GM19328 (cell line): ENCODE results near the gene USP16.
"Not testable (repeated sequence)": the region's sequence is repeated elsewhere in the genome, so short reads cannot be mapped to it uniquely, and the experiment has no call there.

Source experiments
- ATAC-seq: cut with Tn5 transposase; IDR thresholded peaks from one replicate; pipeline ENCODE4 v1.9.1; 2021; ENCODE audit warnings: mild to moderate bottlenecking, moderate library complexity; ENCODE audit not compliant: unreplicated experiment

Gene USP16

DNA sequence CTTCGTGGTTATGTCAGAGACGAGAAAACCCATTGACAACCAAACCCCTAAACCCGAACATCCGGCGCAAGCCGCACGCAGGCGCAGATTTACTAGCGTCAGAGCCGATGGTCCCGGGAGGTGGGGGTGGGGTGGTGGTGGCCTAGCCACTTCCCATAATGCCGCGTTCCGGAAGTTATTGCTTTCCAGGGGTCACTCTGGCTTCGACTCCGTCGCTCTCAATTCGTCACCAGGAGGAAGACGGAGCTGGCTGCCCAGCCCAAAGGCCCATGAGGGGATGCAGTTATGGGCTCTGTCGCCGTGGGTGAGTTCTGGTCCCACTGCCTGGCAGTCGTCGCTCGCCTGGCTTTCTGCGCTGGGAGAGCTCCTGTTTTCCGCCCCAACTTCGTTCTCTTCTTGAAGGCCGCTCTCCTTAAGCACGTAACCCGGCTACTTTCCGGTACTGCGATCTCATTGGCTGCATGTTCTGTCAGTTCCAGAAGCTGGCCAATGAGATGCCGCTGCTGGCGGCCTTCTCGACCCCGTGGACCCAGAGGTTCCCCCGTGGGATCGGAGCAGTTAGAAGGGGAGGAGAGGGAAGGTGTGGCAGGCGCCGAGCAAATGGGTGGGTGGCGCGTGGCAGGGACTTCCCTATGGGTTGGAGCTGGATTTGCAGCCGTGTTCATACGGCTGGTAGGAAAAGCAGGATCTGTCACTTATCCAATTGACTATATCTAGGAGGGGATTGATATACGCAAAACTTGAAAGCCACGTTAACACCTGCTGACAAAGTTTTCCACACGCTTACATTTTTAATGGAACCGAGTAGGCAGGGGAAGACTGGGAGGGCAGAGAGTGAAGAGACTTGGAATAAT, at the start of gene USP16:
USP16 (plus strand) TSS at position 195 of the 854 bp plus-strand sequence. CDS start 3,246 bp downstream, outside the sequence.
- ATAC-seq = peak; percentile 99

DNA sequence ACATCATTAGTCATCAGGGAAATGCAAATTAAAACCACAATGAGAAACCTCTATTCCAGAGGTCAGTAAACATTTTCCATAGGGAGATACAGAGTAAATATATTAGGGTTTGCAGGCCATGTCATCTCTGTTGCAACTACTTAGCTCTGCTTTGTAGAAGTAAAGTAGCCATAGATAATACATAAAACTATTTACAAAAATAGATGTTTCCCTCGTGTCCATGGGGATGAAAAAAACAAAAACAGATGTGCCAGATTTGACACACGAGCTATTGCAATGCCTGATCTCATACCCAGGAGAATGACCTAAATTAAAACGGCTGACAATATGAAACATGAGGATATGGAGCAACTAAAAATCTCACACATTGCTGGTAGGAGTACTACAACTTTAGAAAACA, 49.1 kb upstream of the USP16 start:
- ATAC-seq = no peak

DNA sequence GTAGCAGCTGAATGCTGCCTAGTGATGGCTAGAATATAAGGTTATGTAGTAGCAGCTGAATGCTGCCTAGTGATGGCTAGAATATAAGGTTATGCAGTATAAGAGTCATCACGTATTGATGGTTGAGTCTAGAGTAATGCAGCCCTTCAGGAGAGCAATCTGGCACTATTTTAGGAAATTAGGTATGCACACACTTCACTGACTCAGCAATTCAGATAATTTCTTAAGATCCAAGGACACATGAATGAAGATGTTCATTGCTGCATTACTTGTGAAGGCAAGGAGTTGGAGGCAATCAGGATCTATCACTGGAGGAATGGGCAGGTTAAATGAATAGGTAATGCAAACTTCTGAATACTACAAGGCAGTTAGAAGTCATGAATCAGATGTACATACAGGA, 45.4 kb upstream of the USP16 start:
- ATAC-seq = no peak

DNA sequence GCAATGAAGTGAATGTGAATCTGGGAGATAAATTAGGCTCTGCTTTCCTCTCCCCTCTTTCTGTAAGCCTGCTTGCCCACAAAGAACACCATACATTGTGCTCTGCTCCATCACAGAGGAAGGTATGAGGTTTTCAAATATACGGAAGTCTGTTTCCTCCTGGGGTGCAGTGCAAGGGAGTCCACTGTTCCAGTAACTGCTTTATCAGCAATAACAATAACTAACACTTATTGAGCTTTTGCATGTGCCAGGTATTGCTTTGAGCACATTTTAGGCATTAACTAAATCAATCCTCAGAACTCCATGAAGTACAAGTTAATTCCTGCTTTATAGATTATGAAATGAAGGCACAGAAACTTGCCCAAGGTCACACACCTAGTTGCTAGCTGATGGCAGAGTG, 41.8 kb upstream of the USP16 start:
- no peak for ATAC-seq

DNA sequence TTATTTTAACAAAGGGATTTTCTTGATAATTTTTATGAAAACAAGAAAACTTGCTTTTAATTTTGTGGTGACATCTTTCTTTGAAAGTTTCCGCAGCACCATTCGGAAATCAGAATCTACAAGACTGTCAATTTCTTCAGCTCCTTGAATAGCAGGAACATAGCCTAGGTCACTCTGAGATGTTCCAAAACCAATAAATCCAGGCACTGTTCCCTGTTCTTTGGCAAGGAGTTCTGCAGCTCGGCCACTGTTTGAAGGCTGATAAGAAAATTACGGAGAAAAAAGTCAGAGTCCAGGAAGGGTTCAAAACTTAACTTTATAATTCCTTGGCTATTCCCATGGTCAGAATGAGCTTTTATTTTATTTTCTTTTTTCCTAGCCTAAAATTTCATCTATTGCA, 37.8 kb upstream of the USP16 start:
- no peak for ATAC-seq

DNA sequence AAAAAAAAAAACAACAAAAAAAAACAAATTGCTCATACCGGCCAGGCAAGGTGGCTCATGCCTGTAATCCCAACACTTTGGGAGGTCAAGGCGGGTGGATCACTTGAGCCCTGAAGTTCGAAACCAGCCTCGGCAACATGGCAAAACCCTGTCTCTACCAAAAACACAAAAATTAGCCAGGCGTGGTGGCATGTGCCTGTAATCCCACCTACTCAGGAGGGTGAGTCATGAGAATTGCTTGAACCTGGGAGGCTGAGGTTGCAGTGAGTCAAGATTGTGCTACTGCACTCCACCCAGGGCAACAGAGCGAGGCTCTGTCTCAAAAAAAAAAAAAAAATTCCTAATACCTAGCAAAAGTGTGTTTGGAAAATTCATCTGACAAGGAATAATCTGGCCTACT, 36.3 kb upstream of the USP16 start:
- not testable (repeated sequence) for ATAC-seq

DNA sequence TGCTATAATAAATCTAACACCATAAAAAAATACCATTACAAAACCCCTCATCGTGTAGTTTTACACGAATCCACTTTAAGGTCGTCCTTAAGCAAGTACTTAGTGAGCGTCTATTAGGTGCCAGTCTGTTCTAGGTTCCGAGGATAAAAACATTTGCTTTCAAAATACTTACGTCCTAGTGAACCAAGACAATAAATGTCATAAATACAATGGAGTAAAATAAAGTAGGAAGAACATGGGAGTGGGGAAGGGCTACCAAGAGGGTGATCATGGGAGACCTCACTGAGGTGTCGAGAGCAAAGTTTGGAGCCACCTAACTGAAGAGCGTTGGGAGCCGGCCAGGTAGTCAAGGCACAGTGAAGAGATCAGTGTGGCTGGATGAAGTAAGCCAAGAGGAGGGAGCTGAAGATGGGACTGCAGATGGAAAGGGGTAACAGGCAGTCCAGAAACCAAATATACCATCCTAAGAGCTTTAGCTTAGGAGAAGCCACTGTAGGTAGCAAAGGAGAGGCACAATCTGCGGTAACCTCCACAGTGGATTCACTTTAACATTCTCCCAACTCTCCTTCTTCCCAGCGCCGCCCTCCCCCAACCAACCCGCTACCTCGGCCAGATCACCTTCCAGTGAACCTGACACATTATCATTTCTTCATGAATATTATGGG, 32.5 kb upstream of the USP16 start:
- no peak for ATAC-seq

DNA sequence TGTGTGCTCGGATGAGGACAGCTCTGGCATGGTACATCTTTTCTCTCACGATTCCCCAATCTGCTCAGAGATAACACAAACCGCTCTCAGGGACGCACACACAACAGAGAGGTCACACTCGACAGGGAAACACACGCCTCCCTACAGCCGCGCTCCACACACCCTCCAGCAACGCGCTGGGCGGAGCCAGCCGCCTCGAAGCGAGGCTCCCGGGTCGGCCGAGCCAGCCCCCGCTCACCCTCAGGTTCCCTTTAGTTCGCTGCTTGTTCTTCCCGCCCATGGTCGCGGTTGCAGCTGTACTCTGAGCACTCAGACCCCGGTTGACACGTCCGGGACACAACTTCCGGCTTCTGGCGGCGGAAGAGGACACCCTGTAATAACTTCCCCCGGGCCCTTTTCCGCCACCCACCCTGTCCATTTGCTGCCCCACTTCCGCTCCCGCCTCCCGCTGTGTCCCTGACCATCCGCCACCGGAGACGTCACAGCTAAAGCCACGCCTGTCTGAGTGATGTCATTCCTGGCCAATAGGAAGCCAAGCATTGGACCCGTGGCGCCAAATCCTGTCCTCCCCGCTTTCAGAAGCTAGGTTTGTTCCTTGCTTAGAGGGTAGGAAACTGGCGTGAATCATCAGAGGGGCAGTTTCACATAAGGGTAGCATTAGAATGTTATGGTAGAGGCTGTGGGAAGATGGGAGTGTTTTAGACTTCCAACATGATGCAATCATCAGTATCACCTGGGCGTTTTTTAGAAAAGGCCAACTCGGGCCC, 31.8 kb upstream of the USP16 start, which contains the start of gene LTN1:
LTN1 (minus strand) TSS at position 352 of the 767 bp plus-strand sequence; CDS start at position 280, 72 bp downstream.
- ATAC-seq = peak; percentile 89

DNA sequence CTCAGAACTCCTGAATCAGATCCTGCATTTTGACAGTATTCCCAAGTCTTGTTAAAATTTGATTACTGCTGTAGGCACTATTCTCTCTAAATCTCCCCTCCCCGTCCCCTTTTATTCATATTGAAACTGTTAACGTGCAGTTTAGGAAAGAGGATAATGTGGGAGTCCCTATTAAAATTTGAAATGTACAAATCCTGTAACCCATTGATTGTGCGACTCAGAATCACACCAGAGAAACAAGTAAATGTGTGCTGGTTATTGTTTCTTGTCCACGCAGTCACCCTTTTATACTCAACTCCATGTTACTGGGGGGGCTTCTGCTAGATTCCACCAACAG, 31.2 kb upstream of the USP16 start:
- ATAC-seq = no peak

DNA sequence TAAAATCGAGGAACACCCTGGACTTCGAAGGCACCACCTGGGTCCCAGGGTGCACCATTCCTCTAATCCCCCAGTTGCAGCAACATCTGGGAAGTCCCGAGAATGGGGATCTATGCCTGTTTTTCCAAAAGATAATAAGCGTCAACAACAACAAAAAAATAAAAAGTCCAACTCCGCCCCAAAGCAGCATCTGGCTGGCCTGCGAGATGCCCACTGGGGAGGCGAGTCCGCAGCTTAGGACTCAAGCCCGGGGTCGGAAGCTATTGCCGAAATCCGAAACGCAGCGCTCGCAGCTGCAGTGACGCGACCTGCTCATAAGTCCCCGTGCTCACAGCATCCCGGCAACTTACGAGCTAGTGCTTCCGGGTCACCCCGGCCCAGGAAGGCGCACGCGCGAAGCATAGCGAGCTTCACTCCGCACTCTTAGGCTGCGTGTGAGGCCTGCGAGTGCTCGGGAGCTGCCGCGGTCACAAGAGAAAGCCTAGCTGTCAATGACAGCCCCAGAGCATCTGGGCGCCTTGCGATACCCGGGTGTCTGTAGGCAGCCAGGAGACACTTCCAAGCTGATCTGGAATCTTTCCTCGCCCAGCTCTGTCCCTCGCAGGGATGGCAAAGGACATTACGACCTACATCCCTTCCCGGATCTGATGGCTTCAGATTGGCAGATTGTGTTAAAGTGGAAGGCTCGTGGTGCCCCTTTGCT, 21.9 kb upstream of the USP16 start:
- ATAC-seq = peak; percentile 99

DNA sequence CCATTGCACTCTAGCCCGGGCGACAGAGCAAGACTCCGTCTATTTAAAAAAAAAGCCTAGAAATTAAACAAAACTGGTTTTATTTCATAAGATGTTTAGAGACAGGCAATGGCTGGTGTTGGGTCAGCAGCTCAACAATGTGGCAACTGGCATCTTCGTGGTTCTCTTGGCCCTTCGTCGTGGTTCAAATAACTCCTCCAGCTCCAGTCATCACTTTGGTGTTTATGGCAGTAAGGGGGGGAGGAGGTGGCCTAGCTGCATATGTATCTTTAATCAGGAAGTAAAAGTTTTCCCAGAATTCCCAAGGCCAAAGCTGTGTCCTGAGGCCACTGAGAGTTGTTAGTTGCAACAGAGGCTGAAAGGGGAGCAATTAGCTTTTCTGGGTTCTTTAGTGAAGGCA, 18.8 kb upstream of the USP16 start:
- no peak for ATAC-seq

DNA sequence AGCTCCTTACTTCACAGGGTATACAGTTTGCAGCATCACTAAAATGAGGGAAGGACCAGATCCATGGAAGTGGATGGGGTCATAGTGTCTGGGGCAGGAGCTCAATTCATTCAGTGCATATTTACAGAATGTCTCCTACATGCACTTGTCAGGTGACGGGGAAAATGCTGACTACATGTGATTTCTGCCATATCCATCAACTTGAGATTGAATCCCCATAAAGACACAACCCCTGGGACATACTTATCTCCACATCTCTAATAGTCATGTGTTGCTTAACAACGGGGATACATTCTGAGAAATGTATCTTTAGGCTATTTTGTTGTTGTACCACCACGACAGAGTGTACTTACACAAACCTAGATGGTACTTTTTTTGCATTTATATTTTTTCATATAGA, 17.3 kb upstream of the USP16 start:
- ATAC-seq = no peak

DNA sequence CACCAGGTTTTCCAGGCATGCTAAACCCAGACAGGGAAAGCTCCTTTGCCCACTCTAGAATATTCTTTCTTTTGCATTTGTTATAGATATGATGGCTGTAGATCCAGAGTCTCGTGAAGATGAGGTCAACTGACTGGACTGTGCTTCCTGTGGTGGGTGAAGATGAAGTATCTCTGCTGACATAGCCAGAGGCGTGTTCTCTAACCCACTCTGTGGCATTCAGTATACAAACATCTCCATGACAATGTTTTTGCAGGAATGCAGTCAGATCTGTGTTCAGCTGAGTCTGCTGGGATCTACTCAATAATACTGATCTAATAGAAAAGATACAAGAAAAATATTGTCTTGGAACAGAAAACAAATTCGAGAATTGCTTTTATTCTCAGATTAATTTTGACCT, 16.7 kb upstream of the USP16 start:
- ATAC-seq = no peak

DNA sequence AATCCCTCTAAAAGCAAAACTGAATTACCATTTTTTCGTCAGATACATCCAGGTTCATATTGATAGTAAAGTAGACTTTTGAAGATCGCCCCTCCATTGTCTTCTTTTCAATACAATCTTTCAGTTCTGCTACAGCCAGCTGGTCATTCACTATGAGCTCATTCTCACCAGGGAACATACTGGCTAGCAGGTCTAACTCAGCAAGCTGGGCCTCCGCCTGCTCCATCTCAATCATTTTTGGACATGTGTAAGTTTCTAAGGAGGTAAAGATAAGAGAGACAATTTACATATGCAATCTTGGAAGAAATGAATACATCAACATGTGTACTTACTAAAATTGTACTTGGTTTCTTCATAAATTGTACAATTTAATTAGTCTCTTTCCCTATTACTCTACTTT, 16.1 kb upstream of the USP16 start:
- no peak for ATAC-seq

DNA sequence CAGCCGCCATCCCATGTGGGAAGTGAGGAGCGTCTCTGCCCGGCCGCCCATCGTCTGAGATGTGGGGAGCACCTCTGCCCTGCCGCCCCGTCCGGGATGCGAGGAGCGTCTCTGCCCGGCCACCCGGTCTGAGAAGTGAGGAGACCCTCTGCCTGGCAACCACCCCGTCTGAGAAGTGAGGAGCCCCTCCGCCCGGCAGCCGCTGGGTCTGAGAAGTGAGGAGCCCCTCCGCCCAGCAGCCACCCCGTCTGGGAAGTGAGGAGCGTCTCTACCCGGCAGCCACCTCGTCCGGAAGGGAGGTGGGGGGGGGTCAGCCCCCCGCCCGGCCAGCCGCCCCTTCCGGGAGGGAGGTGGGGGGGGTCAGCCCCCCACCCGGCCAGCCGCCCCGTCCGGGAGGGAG, 13.2 kb upstream of the USP16 start:
- ATAC-seq = not testable (repeated sequence)

DNA sequence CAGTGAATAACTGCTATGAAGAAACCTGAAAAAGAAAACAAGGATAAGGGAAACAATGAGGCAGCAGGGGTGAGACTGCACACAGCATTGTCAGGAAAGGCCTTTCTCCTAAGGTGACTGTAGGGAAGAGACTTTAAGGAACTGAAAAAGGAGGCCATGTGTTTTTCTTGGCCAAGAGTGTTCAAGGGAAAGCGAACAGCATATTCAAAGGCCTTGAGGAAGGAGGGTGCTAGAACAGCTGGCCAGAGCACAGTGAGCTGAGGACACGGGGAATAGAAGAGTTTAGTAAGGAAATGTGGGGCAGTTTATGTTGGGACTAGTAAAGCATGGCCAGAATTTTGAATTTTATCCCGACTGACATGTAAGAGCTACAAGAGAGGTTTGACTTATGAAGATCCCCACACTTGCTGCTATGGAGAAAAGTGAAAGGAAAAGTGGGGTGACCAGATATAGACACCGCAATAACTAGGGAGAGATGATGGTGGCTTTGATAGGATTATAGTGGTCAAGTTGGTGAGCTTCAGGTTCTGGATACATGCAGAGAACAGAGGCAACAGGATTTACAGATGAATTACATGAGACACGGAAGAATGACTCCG, 6.7 kb upstream of the USP16 start:
- ATAC-seq = no peak

DNA sequence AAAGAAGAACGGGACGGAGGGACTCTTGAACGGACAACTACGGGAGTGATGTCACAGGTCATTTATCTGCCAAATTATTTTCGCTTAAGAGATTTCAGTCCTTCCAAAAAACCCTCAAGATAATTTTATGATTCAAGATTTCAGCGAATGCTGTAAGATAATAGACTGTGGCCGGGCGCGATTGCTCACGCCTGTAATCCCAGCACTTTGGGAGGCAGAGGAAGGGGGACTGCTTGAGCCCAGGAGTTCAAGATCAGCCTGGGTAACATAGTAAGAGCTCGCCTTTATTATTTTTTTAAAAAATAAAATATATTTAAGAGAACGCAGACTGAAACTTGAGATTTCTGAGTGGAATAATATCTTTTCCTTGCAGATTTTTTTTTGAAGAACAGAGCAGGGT, 5.9 kb upstream of the USP16 start:
- ATAC-seq = peak; percentile 18

DNA sequence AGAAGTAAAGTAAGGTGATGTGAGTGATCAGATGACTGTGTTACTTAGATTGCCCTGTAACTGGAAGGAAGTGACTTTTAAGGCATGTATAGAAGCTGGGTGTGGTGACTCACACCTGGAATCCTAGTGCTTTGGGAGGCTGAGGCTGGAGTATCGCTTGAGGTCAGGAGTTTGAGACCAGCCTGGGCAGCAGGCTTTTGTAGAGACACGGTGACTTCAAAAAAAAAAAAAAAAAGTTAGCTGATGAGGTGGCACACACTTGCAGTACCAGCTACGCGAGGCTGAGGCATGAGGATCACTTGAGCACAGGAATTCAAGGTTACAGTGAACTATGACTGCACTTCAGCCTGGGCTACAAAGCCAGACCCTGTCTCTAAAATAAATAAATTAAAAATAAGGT, 2.3 kb upstream of the USP16 start:
- ATAC-seq = no peak

DNA sequence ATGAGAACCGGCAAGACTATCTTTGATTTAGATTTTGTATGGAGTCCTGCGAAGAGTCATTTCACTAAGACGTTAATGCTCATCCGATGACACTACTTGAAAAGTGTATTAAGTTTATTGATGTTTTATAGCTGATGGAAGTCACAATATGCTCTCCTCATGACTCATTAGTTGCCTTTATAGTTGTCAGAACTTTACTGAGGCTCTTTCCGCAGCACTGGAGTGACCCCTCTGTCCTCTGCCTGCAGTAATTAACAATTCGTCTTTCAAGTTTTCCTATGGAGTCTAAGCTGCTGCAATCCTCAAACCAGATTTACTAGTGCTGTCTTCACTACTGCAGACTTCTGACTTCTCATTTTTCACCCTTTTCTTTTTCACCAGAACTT, 853 bp downstream of the USP16 start:
- ATAC-seq = no peak

DNA sequence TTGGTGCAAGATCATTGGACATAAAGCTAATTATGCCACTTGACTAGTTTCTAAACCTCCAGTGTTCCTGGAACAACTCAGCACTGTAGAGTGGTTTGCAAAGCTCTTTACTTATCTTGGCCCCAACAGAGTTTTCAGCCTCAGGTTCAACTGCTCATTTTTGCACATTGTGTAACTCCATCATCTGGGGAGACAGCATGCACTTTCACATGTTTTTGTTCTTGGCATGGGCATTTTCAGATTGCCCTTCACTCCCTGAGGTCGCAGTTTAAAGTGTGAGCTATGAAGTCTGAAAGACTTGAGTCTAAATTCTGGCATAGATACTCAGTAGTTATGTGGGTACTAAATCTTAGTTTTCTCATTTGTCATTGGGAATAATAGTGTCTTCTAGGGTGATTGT, 5.1 kb downstream of the USP16 start:
- ATAC-seq = no peak

DNA sequence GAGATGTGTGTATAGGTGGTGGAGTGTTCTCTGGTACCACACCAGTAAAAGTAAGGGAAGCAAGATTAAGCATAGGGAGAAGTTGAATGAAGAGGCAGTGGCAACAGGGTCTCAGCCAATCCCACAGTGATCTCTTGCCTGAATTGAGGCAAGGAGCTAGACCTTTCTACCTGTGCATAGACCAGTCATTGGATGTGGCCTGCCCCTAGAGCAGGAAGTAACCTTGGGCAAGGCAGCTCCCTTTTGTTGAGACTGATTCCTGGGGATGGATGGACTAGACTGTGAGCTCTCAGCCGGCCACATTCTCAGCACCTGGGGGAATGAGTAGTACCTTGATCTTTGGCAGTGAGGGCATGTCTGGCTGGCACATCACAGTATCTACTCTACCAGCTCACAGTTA, 6.4 kb downstream of the USP16 start:
- no peak for ATAC-seq
